DND-41 (cell line): ENCODE results near the gene NPS.

Experiments used
- ATAC-seq: fragments of 200-7000 bp; cut with Tn5 transposase; 3 replicates; pipeline ENCODE4 v1.9.1; 2021; ENCODE audit warnings: low read depth; ENCODE audit not compliant: insufficient read depth
- DNase-seq: peaks from one replicate; pipeline ENCODE4 v3.0.0-alpha.2; 2020
- H2AFZ ChIP-seq: 2 replicates; pipeline ENCODE4 v1.6.0; 2012; ENCODE audit warnings: low read depth, low read length
- H3K27ac ChIP-seq: 2 replicates; pipeline ENCODE4 v1.5.1; 2012; ENCODE audit warnings: low read length, inconsistent platforms
- H3K27me3 ChIP-seq: fragments of 200-600 bp; sonication (generic); 2 replicates; pipeline ENCODE4 v1.6.0; 2012; ENCODE audit warnings: low read length, mild to moderate bottlenecking, inconsistent platforms; ENCODE audit not compliant: insufficient read depth, poor library complexity
- H3K36me3 ChIP-seq: 2 replicates; pipeline ENCODE4 v1.5.1; 2012; ENCODE audit warnings: low read length, inconsistent platforms; ENCODE audit not compliant: insufficient read depth
- H3K4me1 ChIP-seq: 2 replicates; pipeline ENCODE4 v1.5.1; 2012; ENCODE audit warnings: mild to moderate bottlenecking, low read length; ENCODE audit not compliant: insufficient read depth
- H3K4me2 ChIP-seq: 2 replicates; pipeline ENCODE4 v1.6.0; 2012; ENCODE audit warnings: mild to moderate bottlenecking, moderate library complexity, low read length, inconsistent platforms; ENCODE audit not compliant: insufficient read depth
- H3K4me3 ChIP-seq, 2 experiments: fragments of 200-600 bp in 1 of 2; shearing (Covaris generic) in 1 of 2; 2 replicates each; pipeline ENCODE4 v1.5.1; 2012 to 2016; ENCODE audit warnings: inconsistent platforms in 2 of 2, low read length in 2 of 2, mild to moderate bottlenecking in 2 of 2, low read depth in 1 of 2, moderate library complexity in 1 of 2
- H3K79me2 ChIP-seq: 2 replicates; pipeline ENCODE4 v1.6.0; 2012; ENCODE audit warnings: low read length, inconsistent platforms; ENCODE audit not compliant: insufficient read depth
- H3K9ac ChIP-seq: 2 replicates; pipeline ENCODE4 v1.6.0; 2012; ENCODE audit warnings: low read depth, mild to moderate bottlenecking, inconsistent platforms, low read length, moderate library complexity
- H3K9me3 ChIP-seq: 2 replicates; pipeline ENCODE4 v1.5.1; 2012; ENCODE audit warnings: low read length, moderate library complexity, mild to moderate bottlenecking, inconsistent platforms; ENCODE audit not compliant: insufficient read depth, severe bottlenecking
- H4K20me1 ChIP-seq: 2 replicates; pipeline ENCODE4 v1.6.0; 2012; ENCODE audit warnings: low read length; ENCODE audit not compliant: insufficient read depth
- EZH2 ChIP-seq: IDR thresholded peaks from 3 replicates; pipeline ENCODE4 v1.6.1; 2012; ENCODE audit warnings: borderline replicate concordance, low read depth, mild to moderate bottlenecking, moderate library complexity, low read length, inconsistent platforms; ENCODE audit not compliant: severe bottlenecking
- TF ChIP-seq, protein P1 (sequence below): IDR thresholded peaks from 2 replicates; pipeline ENCODE4 v1.5.1; 2012; ENCODE audit warnings: borderline replicate concordance, low read length, moderate library complexity, mild to moderate bottlenecking; ENCODE audit not compliant: poor library complexity, severe bottlenecking; ENCODE audit errors: extremely low read depth

NPS gene

DNA sequence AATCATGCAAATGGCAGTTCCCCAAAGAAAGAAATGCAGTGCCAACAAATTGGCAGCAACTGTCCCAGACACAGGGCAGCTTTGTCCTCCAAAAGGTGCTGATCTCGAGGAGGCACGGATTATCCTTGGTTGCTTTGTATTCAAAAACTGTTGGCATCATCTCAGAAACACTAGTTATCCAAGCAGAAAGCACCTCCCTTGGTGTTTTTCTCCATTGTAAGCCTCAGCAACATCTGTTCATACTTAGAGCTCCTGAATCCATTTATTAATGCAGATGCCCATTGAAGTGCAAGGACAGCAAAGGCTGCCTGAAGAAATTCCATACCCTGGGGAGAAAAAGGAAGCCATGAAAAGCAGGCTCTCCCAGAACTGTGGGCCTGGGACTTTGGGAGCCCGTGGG is 1.1 kb upstream of the NPS start:
- Histone ChIP-seq H2AFZ (no peak overlapping the region), H3K79me2 (no peaks in the 10 kb centered on the region), H4K20me1 (no peaks in the 10 kb centered on the region), H3K27ac (no peak overlapping the region), H3K4me3 (no peak overlapping the region), H3K36me3 (no peaks in the 10 kb centered on the region), H3K4me1 (no peaks in the 10 kb centered on the region), H3K27me3 (no peaks in the 10 kb centered on the region), H3K4me2 (no peak overlapping the region), H3K9ac (no peak overlapping the region), H3K9me3 (peaks cover 5% of the 10 kb centered on the region)
- DNase-seq (no peak), ATAC-seq (no peak)
- TF ChIP-seq, protein P1, sequence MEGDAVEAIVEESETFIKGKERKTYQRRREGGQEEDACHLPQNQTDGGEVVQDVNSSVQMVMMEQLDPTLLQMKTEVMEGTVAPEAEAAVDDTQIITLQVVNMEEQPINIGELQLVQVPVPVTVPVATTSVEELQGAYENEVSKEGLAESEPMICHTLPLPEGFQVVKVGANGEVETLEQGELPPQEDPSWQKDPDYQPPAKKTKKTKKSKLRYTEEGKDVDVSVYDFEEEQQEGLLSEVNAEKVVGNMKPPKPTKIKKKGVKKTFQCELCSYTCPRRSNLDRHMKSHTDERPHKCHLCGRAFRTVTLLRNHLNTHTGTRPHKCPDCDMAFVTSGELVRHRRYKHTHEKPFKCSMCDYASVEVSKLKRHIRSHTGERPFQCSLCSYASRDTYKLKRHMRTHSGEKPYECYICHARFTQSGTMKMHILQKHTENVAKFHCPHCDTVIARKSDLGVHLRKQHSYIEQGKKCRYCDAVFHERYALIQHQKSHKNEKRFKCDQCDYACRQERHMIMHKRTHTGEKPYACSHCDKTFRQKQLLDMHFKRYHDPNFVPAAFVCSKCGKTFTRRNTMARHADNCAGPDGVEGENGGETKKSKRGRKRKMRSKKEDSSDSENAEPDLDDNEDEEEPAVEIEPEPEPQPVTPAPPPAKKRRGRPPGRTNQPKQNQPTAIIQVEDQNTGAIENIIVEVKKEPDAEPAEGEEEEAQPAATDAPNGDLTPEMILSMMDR = no peak
- TF ChIP-seq EZH2 = no peak

DNA sequence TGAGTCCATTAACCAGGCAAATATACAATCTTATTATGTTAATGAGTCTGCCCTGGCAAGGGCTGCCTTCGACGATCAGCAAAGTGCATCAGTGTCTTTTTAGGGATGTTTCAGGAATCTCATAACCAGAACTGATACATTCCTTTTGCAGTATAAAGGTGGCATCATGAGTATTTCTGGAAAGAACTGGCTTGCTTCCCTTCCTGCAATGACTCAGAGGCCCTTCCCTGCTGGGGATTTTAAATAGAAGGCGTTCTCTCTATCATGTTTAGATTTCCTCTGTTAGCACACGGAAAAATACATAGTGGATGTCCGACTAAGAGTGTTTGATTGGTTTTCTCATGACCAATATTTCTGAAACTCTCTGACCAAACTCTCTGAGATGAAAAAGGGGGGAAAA is 1.8 kb downstream of the NPS start:
- Histone ChIP-seq H3K27me3 (no peaks in the 10 kb centered on the region), H3K4me1 (no peaks in the 10 kb centered on the region), H3K9me3 (no peaks in the 10 kb centered on the region), H3K9ac (no peak overlapping the region), H3K79me2 (no peaks in the 10 kb centered on the region), H2AFZ (no peak overlapping the region), H3K36me3 (no peaks in the 10 kb centered on the region), H4K20me1 (no peaks in the 10 kb centered on the region), H3K4me3 (no peak overlapping the region), H3K4me2 (no peak overlapping the region), H3K27ac (no peak overlapping the region)
- no peak for ATAC-seq
- DNase-seq = no peak
- no peak for TF ChIP-seq EZH2
- TF ChIP-seq, protein P1 = no peak

DNA sequence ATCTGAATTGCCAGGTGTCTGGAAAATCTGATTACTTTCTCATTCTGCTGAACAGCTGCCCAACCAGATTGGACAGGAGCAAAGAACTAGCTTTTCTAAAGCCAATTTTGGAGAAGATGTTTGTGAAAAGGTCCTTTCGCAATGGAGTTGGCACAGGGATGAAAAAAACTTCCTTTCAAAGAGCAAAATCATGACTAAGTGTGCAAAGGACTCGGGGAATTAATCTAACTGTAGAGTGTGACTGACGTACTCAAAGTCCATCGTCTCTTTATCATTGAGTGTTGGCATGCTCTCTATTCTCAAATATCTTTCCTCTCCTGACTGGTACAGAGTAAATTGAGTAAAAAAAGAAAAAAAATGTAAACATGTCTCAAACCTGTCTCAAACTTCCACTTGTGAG is 3.3 kb downstream of the NPS start:
- H3K79me2 ChIP-seq = no peaks in the 10 kb centered on the region
- ATAC-seq (no peak), DNase-seq (no peak)
- no peaks in the 10 kb centered on the region for H3K9me3 ChIP-seq
- H3K36me3 ChIP-seq = no peaks in the 10 kb centered on the region
- no peak overlapping the region for H2AFZ ChIP-seq
- TF ChIP-seq EZH2 = no peak
- TF ChIP-seq, protein P1 = no peak
- H3K27me3 ChIP-seq = no peaks in the 10 kb centered on the region
- no peak overlapping the region for H3K4me2 ChIP-seq
- no peak overlapping the region for H3K9ac ChIP-seq
- H3K4me1 ChIP-seq = no peaks in the 10 kb centered on the region
- no peak overlapping the region for H3K4me3 ChIP-seq
- no peaks in the 10 kb centered on the region for H4K20me1 ChIP-seq
- H3K27ac ChIP-seq = no peak overlapping the region

DNA sequence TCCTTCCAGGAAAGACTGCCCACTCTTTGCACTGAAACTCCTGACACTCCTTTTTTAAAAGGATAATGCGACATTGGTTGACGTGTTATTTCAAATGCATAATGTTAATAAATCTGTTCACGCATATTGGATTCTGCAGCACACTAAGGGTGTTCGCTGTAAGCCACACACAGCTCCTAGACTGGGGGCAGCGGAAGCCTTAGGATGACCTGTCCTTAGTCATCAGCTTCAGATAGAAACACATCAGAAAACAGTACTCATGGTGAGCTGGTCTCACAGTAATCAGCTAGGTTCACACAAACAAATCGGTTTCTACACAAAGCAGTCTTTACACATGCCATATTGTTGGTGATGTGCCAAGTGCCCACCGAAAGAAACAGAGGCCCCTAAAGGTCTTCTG is 4.3 kb downstream of the NPS start:
- Histone ChIP-seq H3K9ac (no peak overlapping the region), H3K4me2 (no peak overlapping the region), H3K27ac (no peak overlapping the region), H2AFZ (no peak overlapping the region), H3K9me3 (no peaks in the 10 kb centered on the region), H3K4me3 (no peak overlapping the region), H3K36me3 (no peaks in the 10 kb centered on the region), H3K79me2 (no peaks in the 10 kb centered on the region), H3K27me3 (no peaks in the 10 kb centered on the region), H3K4me1 (no peaks in the 10 kb centered on the region), H4K20me1 (no peaks in the 10 kb centered on the region)
- TF ChIP-seq, protein P1 = no peak
- no peak for TF ChIP-seq EZH2
- ATAC-seq (no peak), DNase-seq (no peak)
